GM12892 (cell line): Measurements from ENCODE around the gene HPX.

Experiments used
- POLR2A ChIP-seq: IDR thresholded peaks from 2 replicates; pipeline ENCODE4 v1.6.1; 2011; ENCODE audit warnings: low read depth, low read length, control low read depth
- POLR2AphosphoS5 ChIP-seq: IDR thresholded peaks from 2 replicates; pipeline ENCODE4 v1.6.1; 2011; ENCODE audit warnings: low read depth, low read length, control low read depth
- TAF1 ChIP-seq: IDR thresholded peaks from 2 replicates; pipeline ENCODE4 v1.6.1; 2011; ENCODE audit warnings: low read depth, mild to moderate bottlenecking, control low read depth, low read length, borderline replicate concordance

GRCh38 chr11:6485661-6486060 is 44.9 kb upstream of the HPX start:
- TF ChIP-seq TAF1, result no peak
- TF ChIP-seq POLR2A, result no peak
- TF ChIP-seq POLR2AphosphoS5, result no peak
